Right lobe of liver (tissue), 6 donors: ENCODE results near the gene RASSF1. TPM values are rescaled to one million over a fixed set of nuclear protein-coding genes. Genes with fewer than 3 reads are reported as not detected.

Source experiments
- ATAC-seq, 4 donors: fragments of 200-7000 bp; cut with Tn5 transposase; one replicate each; pipeline ENCODE4 v1.9.1; 2020; ENCODE audit warnings: mild to moderate bottlenecking in 4 of 4, moderate library complexity in 4 of 4
- DNase-seq, 3 donors: peaks; one replicate each; pipeline ENCODE4 v3.0.0-alpha.2; 2020
- H3K27ac ChIP-seq, 3 donors: fragments of 200-600 bp; one replicate each; pipeline ENCODE4 v1.8.0; 2022
- H3K27me3 ChIP-seq, 2 donors: fragments of 200-600 bp; one replicate each; pipeline ENCODE4 v1.8.0; 2022
- H3K36me3 ChIP-seq, 4 donors: fragments of 200-600 bp; sonication (generic) in 1 of 4; one replicate each; pipeline versions ENCODE4 v1.5.1 to v1.8.0; 2017 to 2022; ENCODE audit warnings: control low read depth in 1 of 4
- H3K4me1 ChIP-seq, 4 donors: fragments of 200-600 bp; sonication (generic) in 1 of 4; one replicate each; pipeline versions ENCODE4 v1.5.1 to v1.8.0; 2017 to 2022; ENCODE audit warnings: control low read depth in 1 of 4
- H3K4me3 ChIP-seq, 3 donors: fragments of 200-600 bp; one replicate each; pipeline ENCODE4 v1.8.0; 2022
- H3K9me3 ChIP-seq, 4 donors: fragments of 200-600 bp; sonication (generic) in 1 of 4; one replicate each; pipeline versions ENCODE4 v1.5.1 to v1.8.0; 2017 to 2022; ENCODE audit warnings: control low read depth in 1 of 4
- CTCF ChIP-seq, 4 donors: fragments of 200-600 bp in 3 of 4; fragments of 450-650 bp in 1 of 4; IDR thresholded peaks; one replicate each; pipeline versions ENCODE4 v1.5.1 to v1.8.0; 2016 to 2022; ENCODE audit warnings: antibody characterized with exemption in 4 of 4, mild to moderate bottlenecking in 2 of 4
- POLR2A ChIP-seq: fragments of 450-650 bp; IDR thresholded peaks from one replicate; pipeline ENCODE4 v1.6.1; 2017; ENCODE audit warnings: antibody characterized with exemption, mild to moderate bottlenecking
- WGBS: methylation state at CpG from one replicate; pipeline ENCODE4 v1.1.6; 2018; ENCODE audit warnings: low coverage, low lambda C conversion rate; ENCODE audit not compliant: insufficient coverage; ENCODE audit errors: missing lambda C conversion rate; 5-methylcytosine and 5-hydroxymethylcytosine counted together
- intact Hi-C, 2 donors: fragments of 100-400 bp; cut with DNase I; formaldehyde crosslinking; loops; one replicate each; pipeline versions ENCODE4 v1.11.2 to v1.14.1; 2022
- total RNA-seq, 6 experiments: library from RNA; depleted of rRNA in 2 of 6; stranded (reverse); fragments of >200 nt in 2 of 6; fragmentation: NEBNext Ultra II Directional in 3 of 6; extraction: Animal tissue kit (Norgen Biotek cat#: 25700) in 3 of 6; gene quantifications; one replicate each; pipeline versions ENCODE4 v1.1.0 to v1.2.4, GENCODE V29; 2016 to 2023
- donor health status: DM: no; HTN: yes; CAD: no.
- donor health status: DM: no; HTN: no; CAD: no.
- donor health status: DM: no; HTN: no; CAD: no.
- donor health status: DM: no; HTN: yes; CAD: no.
- donor health status: DM: no; HTN: yes; CAD: no.

Gene RASSF1
- total RNA-seq, 6 experiments from 2014 or later = 5.2 to 17.8 (median 9.1) TPM

DNA sequence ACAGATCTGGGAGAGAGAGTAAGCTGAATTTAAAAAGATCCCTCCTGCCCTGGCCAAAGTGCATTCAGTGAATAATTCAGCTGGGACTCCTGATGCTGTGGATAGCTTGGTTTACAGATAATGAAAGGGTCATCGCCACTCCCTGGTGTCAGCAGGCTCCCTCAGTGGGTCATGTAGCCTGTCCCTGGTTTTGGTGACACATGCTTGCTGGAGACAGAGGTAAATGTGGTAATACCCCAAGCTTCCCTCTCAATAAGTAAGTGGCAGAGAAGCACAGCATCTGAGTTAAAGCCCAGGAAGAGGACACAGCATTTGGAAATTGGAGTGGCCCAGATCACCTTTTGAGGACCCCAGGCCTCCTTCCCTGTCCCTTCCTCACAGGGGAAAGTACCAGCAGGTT is 16.8 kb upstream of the RASSF1 start:
- Histone ChIP-seq H3K27me3 (no peaks in the 10 kb centered on the region), H3K27ac (no peak overlapping the region), H3K9me3 (no peaks in the 10 kb centered on the region), H3K4me1 (peaks cover 0 to 40% (median 24%) of the 10 kb centered on the region in 4 donors), H3K4me3 (peak overlapping the region; percentile 10 to 92 (median 87)), H3K36me3 (peaks cover 0 to 24% (median 5%) of the 10 kb centered on the region in 4 donors)
- ATAC-seq (peak in 1 of 4 donors; percentile 2), DNase-seq (no peak)
- 0% methylated on average over 1 of the region's 1 CpG for WGBS
- intact Hi-C loops = no loop called here
- no peak for TF ChIP-seq CTCF (IDR thresholded peaks at IDR 0.05)
- TF ChIP-seq POLR2A = no peak

DNA sequence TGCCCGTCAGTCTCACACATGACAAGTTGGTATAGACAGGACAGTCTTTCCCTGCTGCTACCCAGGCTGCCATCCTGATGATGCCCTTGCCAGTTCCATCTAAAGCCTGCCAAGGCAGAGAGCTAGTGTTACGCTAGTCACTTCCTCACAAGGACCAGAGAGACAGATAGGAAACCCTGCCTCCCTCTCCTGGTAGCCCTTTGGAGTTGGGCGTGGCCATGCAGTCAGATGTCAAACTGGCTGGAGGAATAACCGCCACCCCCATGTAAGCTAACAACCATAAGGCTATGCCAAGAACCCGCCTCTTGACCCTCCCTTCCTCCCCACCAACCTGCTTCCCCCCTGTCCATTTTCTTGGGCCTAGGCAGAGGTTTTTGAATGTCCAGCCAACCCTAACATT is 15.9 kb upstream of the RASSF1 start:
- Histone ChIP-seq H3K27me3 (no peaks in the 10 kb centered on the region), H3K9me3 (no peaks in the 10 kb centered on the region), H3K36me3 (peaks cover 0 to 24% (median 5%) of the 10 kb centered on the region in 4 donors), H3K27ac (no peak overlapping the region), H3K4me3 (no peak overlapping the region), H3K4me1 (peaks cover 0 to 45% (median 26%) of the 10 kb centered on the region in 4 donors)
- DNase-seq = peak in 1 of 3 donors; percentile 57
- TF ChIP-seq POLR2A (no peak), CTCF (IDR thresholded peaks at IDR 0.05) (no peak)
- ATAC-seq = peak in 1 of 4 donors; percentile 6
- intact Hi-C loops = no loop called here
- WGBS = 55% methylated on average over 2 of the region's 5 CpGs

GRCh38 chr3:50355829-50356552 is 15.4 kb upstream of the RASSF1 start:
- intact Hi-C loops = no loop called here
- Histone ChIP-seq H3K4me3 (no peak overlapping the region), H3K9me3 (no peaks in the 10 kb centered on the region), H3K4me1 (peaks cover 0 to 50% (median 29%) of the 10 kb centered on the region in 4 donors), H3K27me3 (no peaks in the 10 kb centered on the region), H3K27ac (peak overlapping the region in 1 of 3 donors; percentile 24), H3K36me3 (peaks cover 0 to 24% (median 5%) of the 10 kb centered on the region in 4 donors)
- no peak for ATAC-seq
- DNase-seq = no peak
- WGBS = 58% methylated on average over 3 of the region's 5 CpGs
- TF ChIP-seq POLR2A = no peak
- no peak for TF ChIP-seq CTCF (IDR thresholded peaks at IDR 0.05)

DNA sequence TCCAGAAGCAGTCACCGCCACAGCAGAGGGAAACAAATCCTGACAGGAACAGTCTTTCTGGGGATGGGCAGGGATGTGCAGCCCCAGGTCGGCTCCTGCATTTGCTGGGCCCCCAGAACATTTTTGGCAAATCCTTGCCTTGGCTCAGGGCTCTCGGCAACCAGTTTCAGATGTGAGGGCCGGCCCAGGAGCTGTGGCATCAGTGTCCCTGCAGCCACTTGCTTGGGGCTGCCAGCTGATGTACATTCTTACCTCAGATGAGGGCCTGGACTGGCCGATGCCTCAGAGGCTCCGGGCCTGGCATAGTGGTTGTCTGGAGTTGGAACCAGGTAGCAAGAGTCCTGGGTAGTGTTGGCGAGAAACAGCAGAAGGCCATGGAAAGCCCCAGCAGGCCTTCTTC is 14.2 kb upstream of the RASSF1 start:
- no peaks in the 10 kb centered on the region for H3K27me3 ChIP-seq
- no peak for TF ChIP-seq CTCF (IDR thresholded peaks at IDR 0.05)
- peaks cover 0 to 54% (median 29%) of the 10 kb centered on the region in 4 donors for H3K4me1 ChIP-seq
- no peak for ATAC-seq
- H3K27ac ChIP-seq = no peak overlapping the region
- intact Hi-C loops = no loop called here
- H3K4me3 ChIP-seq = no peak overlapping the region
- no peaks in the 10 kb centered on the region for H3K9me3 ChIP-seq
- no peak for DNase-seq
- no CpG with 5 or more reads among the region's 7 CpGs for WGBS
- peaks cover 0 to 24% (median 5%) of the 10 kb centered on the region in 4 donors for H3K36me3 ChIP-seq
